ENCODE measurements around the gene NOTCH1. TPM values are rescaled to one million over a fixed set of nuclear protein-coding genes. Genes with fewer than 3 reads are reported as not detected.

The NOTCH1 gene
- total and polyA plus RNA-seq, 2 of the 8 experiments (the other 6 are each of a cell fraction or from before 2014, with no cell fraction given) = 6.9 to 55.6 TPM

DNA sequence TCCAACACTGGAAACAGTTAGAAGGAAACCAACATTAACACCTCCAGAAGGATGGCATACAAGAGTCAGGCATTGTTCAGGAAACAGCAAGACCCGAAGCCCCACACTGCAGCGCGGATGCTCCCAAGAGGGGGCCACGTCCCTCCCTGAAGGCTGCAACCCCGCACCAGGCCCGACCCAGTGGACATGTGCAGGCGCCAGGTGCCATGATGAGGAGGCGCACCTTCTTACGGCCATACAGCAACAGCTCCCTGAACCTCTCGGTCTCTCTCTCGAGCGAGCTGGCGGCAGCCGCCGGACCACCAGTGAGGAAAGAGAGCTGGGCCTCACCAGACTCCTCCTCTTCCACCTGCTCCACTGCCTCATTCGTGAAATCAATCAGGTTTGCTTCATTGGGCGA is 83.2 kb downstream of the NOTCH1 start:
- Histone ChIP-seq H2BK15ac (ENCODE audit: low read length) (no peak overlapping the region), H2BK120ac (replicated peaks; ENCODE audit: low read depth, low read length) (no peak overlapping the region), H3K4me2 (ENCODE audit: insufficient read depth in 1 of 2, low read depth in 2 of 2, low read length in 2 of 2) (no peak overlapping the region), H2BK5ac (ENCODE audit: low read depth, low read length) (no peak overlapping the region), H3K4ac (replicated peaks; ENCODE audit: insufficient read length, low read depth, low read length) (no peak overlapping the region), H3K27me3 (replicated peaks in 1 of 4; ENCODE audit: control insufficient read depth in 3 of 4, extremely low read depth in 1 of 4, insufficient read depth in 3 of 4, low read length in 3 of 4) (no peaks in the 10 kb centered on the region), H3K4me3 (ENCODE audit: extremely low read depth in 1 of 4, insufficient read depth in 2 of 4, low read depth in 3 of 4, low read length in 4 of 4) (no peak overlapping the region), H4K91ac (replicated peaks; ENCODE audit: insufficient read length, low read length) (no peak overlapping the region), H2BK20ac (ENCODE audit: low read length) (no peak overlapping the region), H3K56ac (replicated peaks; ENCODE audit: insufficient read length, low read depth, low read length) (no peak overlapping the region), H4K5ac (ENCODE audit: insufficient read length, low read depth, low read length) (no peak overlapping the region), H3K79me1 (ENCODE audit: low read depth, low read length) (no peaks in the 10 kb centered on the region; the same call in 1 of the 2 replicates), H2AK5ac (ENCODE audit: low read depth, low read length) (no peak overlapping the region), H4K20me1 (replicated peaks in 1 of 2; ENCODE audit: control insufficient read depth in 1 of 2, insufficient read depth in 2 of 2, low read length in 2 of 2) (peaks cover 7 to 19% of the 10 kb centered on the region in 2 experiments), H3K36me3 (ENCODE audit: control insufficient read depth in 2 of 4, insufficient read depth in 4 of 4, low read length in 3 of 4) (peaks cover 35 to 76% (median 70%) of the 10 kb centered on the region in 4 experiments), H3K23me2 (ENCODE audit: low read depth, low read length) (no peaks in the 10 kb centered on the region), H3K79me2 (ENCODE audit: control insufficient read depth in 1 of 2, insufficient read depth in 2 of 2, low read length in 2 of 2) (no peaks in the 10 kb centered on the region), H3K23ac (ENCODE audit: insufficient read length) (no peak overlapping the region), H3K14ac (ENCODE audit: insufficient read length) (no peak overlapping the region), H3K27ac (ENCODE audit: low read depth, low read length) (no peak overlapping the region), H3K18ac (ENCODE audit: extremely low read depth, low read length) (no peak overlapping the region), H2AFZ (ENCODE audit: low read length) (no peak overlapping the region), H3K9me3 (ENCODE audit: insufficient read depth in 2 of 2, low read depth in 1 of 2, low read length in 1 of 2) (no peaks in the 10 kb centered on the region), H4K8ac (ENCODE audit: extremely low read depth, insufficient read depth, low read length) (no peak overlapping the region), H2BK12ac (ENCODE audit: low read depth, low read length) (no peak overlapping the region), H3K4me1 (replicated peaks in 1 of 4; ENCODE audit: control insufficient read depth in 3 of 4, insufficient read depth in 4 of 4, low read length in 3 of 4) (no peaks in the 10 kb centered on the region), H3K9ac (replicated peaks in 1 of 4; ENCODE audit: extremely low read depth in 1 of 4, low read depth in 3 of 4, low read length in 3 of 4) (no peak overlapping the region)
- ChIA-PET POLR2A (ENCODE audit: partially characterized antibody) (interaction anchor here (1.3 kb wide), 1 partner anchor 85 kb away, joined by 3 read pairs; no protein-coding TSS in a partner anchor), CTCF (ENCODE audit: partially characterized antibody) (interaction anchor here (0.8 to 1.8 kb wide), 3 partner anchors 8 to 65 kb away, joined by 3 to 8 read pairs (median 5); no protein-coding TSS in a partner anchor)
- no peak for DNase-seq (ENCODE audit: low read depth in 1 of 2, low spot score in 2 of 2)
- FAIRE-seq = no peak
- 91% methylated on average over 17 of the region's 17 CpGs; no CpG with 5 or more reads in 1 of the 2 experiments for WGBS, 2 experiments (ENCODE audit: extremely low coverage in 1 of 2, insufficient coverage in 1 of 2, insufficient read length in 1 of 2, insufficient replicate concordance in 2 of 2, low coverage in 1 of 2, low lambda C conversion rate in 2 of 2, missing lambda C conversion rate in 1 of 2)
- TF ChIP-seq RXRA (IDR thresholded peaks at IDR 0.05; ENCODE audit: insufficient read depth, low read depth, low read length) (no peak), SRF (IDR thresholded peaks at IDR 0.05; ENCODE audit: low read depth, low read length) (no peak), KDM4A (IDR thresholded peaks at IDR 0.05; ENCODE audit: low read depth, low read length, severe bottlenecking) (no peak), GABPA (IDR thresholded peaks at IDR 0.05; ENCODE audit: borderline replicate concordance, insufficient read depth, low read length) (no peak), PHF8 (conservative IDR thresholded peaks at IDR 0.05; ENCODE audit: low read depth, low read length) (no peak), MAFK (IDR thresholded peaks at IDR 0.05; ENCODE audit: low read depth, low read length) (no peak), TBP (IDR thresholded peaks at IDR 0.05; ENCODE audit: low read depth, low read length) (no peak), NANOG (IDR thresholded peaks at IDR 0.05; ENCODE audit: insufficient read depth, low read depth, low read length, poor library complexity, severe bottlenecking) (no peak), JUN (IDR thresholded peaks at IDR 0.05; ENCODE audit: low read depth, low read length) (no peak), YY1 (IDR thresholded peaks at IDR 0.05; ENCODE audit: low read depth, low read length) (no peak), ASH2L (IDR thresholded peaks at IDR 0.05; ENCODE audit: low read length) (no peak), CHD1 (IDR thresholded peaks at IDR 0.05; ENCODE audit: low read depth, low read length) (no peak), FOSL1 (IDR thresholded peaks at IDR 0.05; ENCODE audit: insufficient read depth, low read depth, low read length) (no peak)
